Measurements from ENCODE around the gene NSDHL. TPM values are rescaled to one million over a fixed set of nuclear protein-coding genes. Genes with fewer than 3 reads are reported as not detected.

Gene NSDHL
- total and polyA plus RNA-seq, 2 experiments from 2014 or later: 11.2 to 25.2 TPM

- H3F3A ChIP-seq (ENCODE audit: insufficient read depth): no peaks in the 10 kb centered on the region
- 18 to 31% methylated on average over 3 of the region's 3 CpGs for WGBS, 2 experiments (ENCODE audit: low coverage in 1 of 2, low lambda C conversion rate in 2 of 2, missing lambda C conversion rate in 2 of 2)
- H3K36me3 ChIP-seq (ENCODE audit: low read depth): no peaks in the 10 kb centered on the region
- H3K9me3 ChIP-seq (ENCODE audit: low read depth): no peaks in the 10 kb centered on the region
- no peaks in the 10 kb centered on the region for H3K79me2 ChIP-seq (ENCODE audit: insufficient read depth)
- DNase-seq: no peak
- no peak overlapping the region for H3K4me3 ChIP-seq
- in situ Hi-C loops (cut with MboI): no loop called here
- H3K4me2 ChIP-seq (ENCODE audit: unreplicated experiment): no peak overlapping the region
- no peak overlapping the region for H3K27ac ChIP-seq
- H2AFZ ChIP-seq: no peak overlapping the region
- no peaks in the 10 kb centered on the region for H3K9me2 ChIP-seq (ENCODE audit: insufficient read depth)
- no peak overlapping the region for H3K9ac ChIP-seq
- H4K20me1 ChIP-seq (ENCODE audit: insufficient read depth): no peaks in the 10 kb centered on the region
- no peaks in the 10 kb centered on the region for H3K27me3 ChIP-seq (replicated peaks; ENCODE audit: insufficient read depth)
- TF ChIP-seq EZH2 (IDR thresholded peaks at IDR 0.05; ENCODE audit: insufficient read depth, poor library complexity, severe bottlenecking): no peak
- TF ChIP-seq EZH2phosphoT487 (IDR thresholded peaks at IDR 0.05; ENCODE audit: insufficient read depth, low read depth): no peak
- no peaks in the 10 kb centered on the region for H3K4me1 ChIP-seq (ENCODE audit: insufficient read depth)
Measured at GRCh38 chrX:152886716-152887115, 55.9 kb downstream of the NSDHL start.

- DNase-seq: no peak
- no peak overlapping the region for H3K4me3 ChIP-seq
Measured at GRCh38 chrX:152892499-152892898, 61.6 kb downstream of the NSDHL start.

GRCh38 chrX:152892999-152893891, 62.4 kb downstream of the NSDHL start:
- Histone ChIP-seq H3K27ac (no peak overlapping the region), H3K9me3 (ENCODE audit: low read depth) (no peaks in the 10 kb centered on the region), H3K27me3 (replicated peaks; ENCODE audit: insufficient read depth) (no peaks in the 10 kb centered on the region), H3K4me3 (no peak overlapping the region), H3K4me2 (ENCODE audit: unreplicated experiment) (no peak overlapping the region), H3F3A (ENCODE audit: insufficient read depth) (no peaks in the 10 kb centered on the region), H2AFZ (no peak overlapping the region), H4K20me1 (ENCODE audit: insufficient read depth) (no peaks in the 10 kb centered on the region), H3K36me3 (ENCODE audit: low read depth) (no peaks in the 10 kb centered on the region), H3K79me2 (ENCODE audit: insufficient read depth) (no peaks in the 10 kb centered on the region), H3K9ac (no peak overlapping the region), H3K4me1 (ENCODE audit: insufficient read depth) (0 out of 2 replicates have a peak, but pooled peaks cover 8% of the 10 kb centered on the region), H3K9me2 (ENCODE audit: insufficient read depth) (no peaks in the 10 kb centered on the region)
- in situ Hi-C loops (cut with MboI): no loop called here
- WGBS, 2 experiments (ENCODE audit: low coverage in 1 of 2, low lambda C conversion rate in 2 of 2, missing lambda C conversion rate in 2 of 2): 59 to 70% methylated on average over 14 to 21 of the region's 22 CpGs
- DNase-seq: no peak
- TF ChIP-seq EZH2phosphoT487 (IDR thresholded peaks at IDR 0.05; ENCODE audit: insufficient read depth, low read depth) (no peak), EZH2 (IDR thresholded peaks at IDR 0.05; ENCODE audit: insufficient read depth, poor library complexity, severe bottlenecking) (no peak)

More at GRCh38 chrX:152892499-152892898, 61.6 kb downstream of the NSDHL start:
- H3K36me3 ChIP-seq (ENCODE audit: low read depth): no peaks in the 10 kb centered on the region
- H3K9me3 ChIP-seq (ENCODE audit: low read depth): no peaks in the 10 kb centered on the region
- no peaks in the 10 kb centered on the region for H3K27me3 ChIP-seq (replicated peaks; ENCODE audit: insufficient read depth)
- no peak overlapping the region for H3K27ac ChIP-seq
- H3F3A ChIP-seq (ENCODE audit: insufficient read depth): no peaks in the 10 kb centered on the region
- no peak overlapping the region for H3K4me2 ChIP-seq (ENCODE audit: unreplicated experiment)
- in situ Hi-C loops (cut with MboI): no loop called here
- H2AFZ ChIP-seq: no peak overlapping the region
- no peaks in the 10 kb centered on the region for H3K79me2 ChIP-seq (ENCODE audit: insufficient read depth)
- no peak for TF ChIP-seq EZH2 (IDR thresholded peaks at IDR 0.05; ENCODE audit: insufficient read depth, poor library complexity, severe bottlenecking)
- TF ChIP-seq EZH2phosphoT487 (IDR thresholded peaks at IDR 0.05; ENCODE audit: insufficient read depth, low read depth): no peak
- 90 to 93% methylated on average over 2 to 4 of the region's 4 CpGs for WGBS, 2 experiments (ENCODE audit: low coverage in 1 of 2, low lambda C conversion rate in 2 of 2, missing lambda C conversion rate in 2 of 2)
- no peaks in the 10 kb centered on the region for H3K9me2 ChIP-seq (ENCODE audit: insufficient read depth)
- no peak overlapping the region for H3K9ac ChIP-seq
- H3K4me1 ChIP-seq (ENCODE audit: insufficient read depth): 0 out of 2 replicates have a peak, but pooled peaks cover 8% of the 10 kb centered on the region
- no peaks in the 10 kb centered on the region for H4K20me1 ChIP-seq (ENCODE audit: insufficient read depth)

DNA sequence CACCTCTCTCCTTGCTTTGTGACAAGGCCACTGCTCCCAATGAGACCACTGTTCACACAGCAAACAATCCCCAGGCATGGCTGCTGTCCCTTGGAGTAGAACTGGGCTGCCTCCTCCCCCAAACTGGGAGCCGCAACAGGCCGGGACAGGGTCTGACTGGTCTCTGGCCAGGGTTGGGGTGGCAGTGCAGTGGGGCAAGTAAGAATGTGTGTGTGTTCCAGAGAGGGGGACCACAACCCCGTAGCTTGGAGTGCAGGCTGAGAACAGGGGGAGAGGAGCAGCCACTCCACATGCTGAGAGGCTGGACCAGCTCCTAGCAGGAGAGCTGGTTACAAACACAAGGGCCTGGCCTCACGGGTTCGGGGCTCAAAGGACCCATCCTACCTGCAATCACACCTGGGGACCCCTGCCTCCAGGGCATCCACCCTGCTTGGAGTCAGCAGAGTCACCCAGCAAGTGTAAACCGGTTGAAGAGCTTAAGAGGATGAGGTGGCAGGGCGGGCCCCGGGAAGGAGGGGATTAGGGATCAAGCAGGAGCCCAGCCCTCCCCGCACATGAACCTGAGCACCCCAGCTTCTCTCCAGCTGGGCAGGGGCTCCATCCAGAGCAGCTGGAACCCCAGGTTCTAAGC, 63.2 kb downstream of the NSDHL start:
- Histone ChIP-seq H3K36me3 (ENCODE audit: low read depth) (no peaks in the 10 kb centered on the region), H3F3A (ENCODE audit: insufficient read depth) (no peaks in the 10 kb centered on the region), H3K9ac (no peak overlapping the region), H3K4me3 (no peak overlapping the region), H3K9me2 (ENCODE audit: insufficient read depth) (no peaks in the 10 kb centered on the region), H2AFZ (no peak overlapping the region), H3K27me3 (replicated peaks; ENCODE audit: insufficient read depth) (no peaks in the 10 kb centered on the region), H3K9me3 (ENCODE audit: low read depth) (no peaks in the 10 kb centered on the region), H3K79me2 (ENCODE audit: insufficient read depth) (no peaks in the 10 kb centered on the region), H3K27ac (no peak overlapping the region), H3K4me2 (ENCODE audit: unreplicated experiment) (no peak overlapping the region), H4K20me1 (ENCODE audit: insufficient read depth) (no peaks in the 10 kb centered on the region), H3K4me1 (ENCODE audit: insufficient read depth) (0 out of 2 replicates have a peak, but pooled peaks cover 8% of the 10 kb centered on the region)
- in situ Hi-C loops (cut with MboI): no loop called here
- TF ChIP-seq EZH2phosphoT487 (IDR thresholded peaks at IDR 0.05; ENCODE audit: insufficient read depth, low read depth) (no peak), EZH2 (IDR thresholded peaks at IDR 0.05; ENCODE audit: insufficient read depth, poor library complexity, severe bottlenecking) (no peak)
- 88 to 97% methylated on average over 5 to 9 of the region's 9 CpGs for whole genome bisulfite sequencing, 2 experiments (ENCODE audit: low coverage in 1 of 2, low lambda C conversion rate in 2 of 2, missing lambda C conversion rate in 2 of 2)
- DNase-seq: no peak
